Psoas muscle (tissue), 8 donors: ENCODE results near the gene AKT3. TPM values are rescaled to one million over a fixed set of nuclear protein-coding genes. Genes with fewer than 3 reads are reported as not detected.

Experiments
- ATAC-seq, 4 donors: fragments of 200-7000 bp; cut with Tn5 transposase; one replicate each; pipeline ENCODE4 v1.9.1; 2020; ENCODE audit warnings: moderate library complexity in 3 of 4, mild to moderate bottlenecking in 2 of 4
- DNase-seq, 2 donors: peaks; one replicate each; pipeline ENCODE4 v3.0.0-alpha.2; 2020
- H3K27ac ChIP-seq: fragments of 200-600 bp; one replicate; pipeline ENCODE4 v1.8.0; 2022
- H3K27me3 ChIP-seq, 3 donors: fragments of 200-600 bp in 1 of 3; one replicate each; pipeline versions ENCODE4 v1.6.1 to v1.8.0; 2013 to 2022; ENCODE audit warnings: low read length in 2 of 3, mild to moderate bottlenecking in 2 of 3, moderate library complexity in 1 of 3; ENCODE audit not compliant: insufficient read depth in 3 of 3
- H3K36me3 ChIP-seq, 2 donors: fragments of 200-600 bp in 1 of 2; one replicate each; pipeline versions ENCODE4 v1.6.1 to v1.8.0; 2013 to 2022; ENCODE audit warnings: low read depth in 1 of 2, mild to moderate bottlenecking in 1 of 2, moderate library complexity in 1 of 2; ENCODE audit not compliant: insufficient read depth in 1 of 2
- H3K4me1 ChIP-seq: fragments of 200-600 bp; one replicate; pipeline ENCODE4 v1.8.0; 2022
- H3K4me3 ChIP-seq: fragments of 200-600 bp; one replicate; pipeline ENCODE4 v1.8.0; 2022; ENCODE audit warnings: mild to moderate bottlenecking
- H3K9me3 ChIP-seq: fragments of 200-600 bp; one replicate; pipeline ENCODE4 v1.8.0; 2022
- WGBS, 3 donors: extraction: QIAGEN DNeasy Blood & Tissue Kit; methylation state at CpG; one replicate each; pipeline versions ENCODE4 v1.1.6 to v1.1.7; 2013; 5-methylcytosine and 5-hydroxymethylcytosine counted together
- intact Hi-C, 2 donors: fragments of 100-400 bp; cut with DNase I; formaldehyde crosslinking; loops; one replicate each; pipeline versions ENCODE4 v1.11.0 to v1.14.2; 2022
- polyA plus RNA-seq, 3 donors: library from polyadenylated mRNA; stranded (reverse); fragments of 200-250 nt; gene quantifications; one replicate each; pipeline ENCODE4 v1.2.3, GENCODE V29; 2013
- total RNA-seq, 4 donors: library from RNA; stranded (reverse); fragmentation: NEBNext Ultra II Directional in 2 of 4; extraction: Animal tissue kit (Norgen Biotek cat#: 25700) in 2 of 4; gene quantifications; one replicate each; pipeline versions ENCODE4 v1.2.1 to v1.2.4, GENCODE V29; 2021 to 2023
- TF ChIP-seq, protein P1 (sequence below): fragments of 200-600 bp; IDR thresholded peaks from one replicate; pipeline ENCODE4 v1.8.0; 2022; ENCODE audit warnings: antibody characterized with exemption
- donor health status: healthy with polysubstance abuse.
- donor health status: DM: no; HTN: no; CAD: no; lungs with moderate emphysema.
- donor health status: Bipolar disorder and iron deficiency.
- donor health status: healthy.
- donor health status: DM: yes; HTN: yes; CAD: no.
- donor health status: DM: no; HTN: no; CAD: no.
- donor health status: DM: no; HTN: no; CAD: no.
- donor health status: DM: yes; HTN: yes; CAD: no.

Gene AKT3
- total and polyA plus RNA-seq, 7 donors: 3.3 to 25.1 (median 9.8) TPM

DNA sequence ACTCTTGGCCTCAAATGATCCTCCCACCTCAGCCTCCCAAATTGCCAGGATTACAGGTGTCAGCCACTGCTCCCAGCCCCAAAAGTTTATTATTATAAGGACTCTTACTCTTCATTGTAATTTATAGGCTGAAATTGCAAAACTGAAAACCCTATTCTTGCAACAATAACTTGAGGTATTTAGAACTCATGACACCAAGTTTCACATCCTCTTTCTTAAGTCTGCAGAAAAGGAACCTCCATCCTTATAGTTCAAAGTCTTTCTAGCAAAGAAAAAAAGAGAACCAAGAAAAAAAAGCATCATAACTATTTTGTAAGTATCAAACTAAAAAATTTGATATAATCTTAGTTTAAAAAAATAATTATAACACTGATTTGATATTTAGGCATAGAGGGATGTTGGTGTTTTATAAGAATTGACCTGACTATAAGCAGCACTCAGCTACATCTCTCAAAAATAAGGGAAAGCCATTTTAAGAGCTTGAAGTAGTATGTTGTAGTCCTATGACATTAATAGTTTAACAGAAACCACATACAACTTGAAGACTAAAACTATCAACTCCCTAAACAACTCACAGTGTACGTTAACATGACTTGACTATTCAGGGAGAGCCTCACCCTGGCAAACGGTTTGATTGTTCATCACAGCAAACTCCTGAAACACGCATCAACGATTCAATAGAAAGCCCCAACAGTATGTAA is 122.4 kb downstream of the AKT3 start:
- Histone ChIP-seq H3K4me3 (no peak overlapping the region), H3K4me1 (no peaks in the 10 kb centered on the region), H3K27ac (no peak overlapping the region), H3K9me3 (no peaks in the 10 kb centered on the region), H3K27me3 (no peaks in the 10 kb centered on the region), H3K36me3 (no peaks in the 10 kb centered on the region)
- intact Hi-C loops: no loop called here
- ATAC-seq: no peak
- DNase-seq: no peak
- TF ChIP-seq, protein P1, sequence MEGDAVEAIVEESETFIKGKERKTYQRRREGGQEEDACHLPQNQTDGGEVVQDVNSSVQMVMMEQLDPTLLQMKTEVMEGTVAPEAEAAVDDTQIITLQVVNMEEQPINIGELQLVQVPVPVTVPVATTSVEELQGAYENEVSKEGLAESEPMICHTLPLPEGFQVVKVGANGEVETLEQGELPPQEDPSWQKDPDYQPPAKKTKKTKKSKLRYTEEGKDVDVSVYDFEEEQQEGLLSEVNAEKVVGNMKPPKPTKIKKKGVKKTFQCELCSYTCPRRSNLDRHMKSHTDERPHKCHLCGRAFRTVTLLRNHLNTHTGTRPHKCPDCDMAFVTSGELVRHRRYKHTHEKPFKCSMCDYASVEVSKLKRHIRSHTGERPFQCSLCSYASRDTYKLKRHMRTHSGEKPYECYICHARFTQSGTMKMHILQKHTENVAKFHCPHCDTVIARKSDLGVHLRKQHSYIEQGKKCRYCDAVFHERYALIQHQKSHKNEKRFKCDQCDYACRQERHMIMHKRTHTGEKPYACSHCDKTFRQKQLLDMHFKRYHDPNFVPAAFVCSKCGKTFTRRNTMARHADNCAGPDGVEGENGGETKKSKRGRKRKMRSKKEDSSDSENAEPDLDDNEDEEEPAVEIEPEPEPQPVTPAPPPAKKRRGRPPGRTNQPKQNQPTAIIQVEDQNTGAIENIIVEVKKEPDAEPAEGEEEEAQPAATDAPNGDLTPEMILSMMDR: no peak
- WGBS, 3 donors: 88 to 95% (median 91%) methylated on average over 4 of the region's 4 CpGs

DNA sequence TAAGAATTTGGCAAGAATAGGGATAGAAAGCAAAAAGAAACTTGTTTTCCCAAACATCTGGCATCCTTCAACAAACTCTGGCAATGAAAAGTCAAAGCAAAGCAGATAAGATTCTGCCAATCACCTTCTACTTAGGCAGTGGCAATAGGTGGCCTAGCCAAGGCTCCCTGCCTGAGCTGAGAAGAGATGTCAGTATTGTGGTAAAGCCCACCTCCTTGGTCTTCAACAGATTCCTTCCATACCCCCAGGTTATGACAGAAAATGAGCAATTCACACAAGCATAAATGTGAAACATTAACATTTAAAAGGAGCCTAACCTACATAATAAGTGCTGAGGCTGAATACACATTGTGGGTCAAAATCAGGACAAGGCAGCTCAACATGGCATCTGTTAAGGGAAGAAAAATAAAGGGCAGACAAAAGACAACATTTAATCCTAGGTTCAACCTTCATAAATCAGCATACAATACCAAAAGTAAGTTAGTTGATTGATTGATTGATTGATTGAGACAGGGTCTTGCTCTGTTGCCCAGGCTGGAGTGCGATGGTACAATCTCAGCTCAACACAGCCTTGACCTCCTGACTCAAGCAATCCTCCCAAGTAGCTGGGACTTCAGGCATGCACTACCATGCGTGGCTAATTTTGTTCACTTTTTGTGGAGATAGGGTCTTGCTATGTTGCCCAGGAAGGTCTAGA is 123.1 kb downstream of the AKT3 start:
- WGBS, 3 donors: 92 to 95% (median 93%) methylated on average over 2 of the region's 2 CpGs
- Histone ChIP-seq H3K27me3 (no peaks in the 10 kb centered on the region), H3K27ac (no peak overlapping the region), H3K4me3 (no peak overlapping the region), H3K9me3 (no peaks in the 10 kb centered on the region), H3K36me3 (no peaks in the 10 kb centered on the region), H3K4me1 (no peaks in the 10 kb centered on the region)
- TF ChIP-seq, protein P1: no peak
- intact Hi-C loops: no loop called here
- DNase-seq (no peak), ATAC-seq (no peak)

DNA sequence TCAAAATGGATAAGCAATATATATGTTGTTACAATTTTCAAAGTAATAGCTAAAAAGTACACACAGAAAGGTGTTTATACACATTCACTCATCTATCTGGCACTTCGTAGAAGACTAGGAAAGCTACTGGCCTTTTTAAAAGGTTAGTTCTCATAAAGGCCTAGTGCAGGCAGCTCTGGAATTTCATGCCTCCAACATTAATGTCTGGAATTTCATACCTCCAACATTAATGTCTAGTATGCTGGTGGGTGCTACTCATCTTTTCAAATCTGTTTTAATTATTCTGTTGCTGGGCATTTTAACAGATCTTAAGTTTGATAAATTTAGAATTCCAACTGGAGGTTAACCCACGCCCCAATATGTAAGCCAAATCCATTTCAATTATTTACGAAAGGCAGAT is 124.2 kb downstream of the AKT3 start:
- intact Hi-C loops: no loop called here

DNA sequence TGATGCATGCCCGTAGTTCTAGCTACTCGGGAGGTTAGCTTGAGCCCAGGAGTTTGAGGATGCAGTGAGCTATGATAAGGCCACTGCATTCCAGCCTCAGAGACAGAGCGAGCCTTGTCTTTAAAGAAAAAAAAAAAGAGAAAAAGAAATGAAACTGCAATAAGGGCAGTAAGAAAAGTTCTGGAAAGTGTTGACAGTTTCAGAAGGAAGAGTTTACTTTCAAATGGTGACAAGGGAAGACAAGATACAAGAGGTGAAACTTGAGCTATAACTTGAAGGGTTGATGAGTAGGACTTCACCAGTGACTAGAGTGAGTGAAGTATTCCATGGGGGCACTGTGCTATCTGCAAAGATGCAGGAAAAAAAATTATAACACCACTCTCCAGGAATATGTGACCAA is 125.0 kb downstream of the AKT3 start:
- 81 to 89% (median 85%) methylated on average over 3 of the region's 3 CpGs for WGBS, 3 donors
- intact Hi-C loops: no loop called here
- Histone ChIP-seq H3K4me3 (no peak overlapping the region), H3K4me1 (no peaks in the 10 kb centered on the region), H3K27me3 (no peaks in the 10 kb centered on the region), H3K9me3 (no peaks in the 10 kb centered on the region), H3K27ac (no peak overlapping the region), H3K36me3 (no peaks in the 10 kb centered on the region)
- TF ChIP-seq, protein P1: no peak
- ATAC-seq: no peak
- no peak for DNase-seq

More for the DNA sequence above, 124.2 kb downstream of the AKT3 start:
- DNase-seq: no peak
- H3K4me1 ChIP-seq: no peaks in the 10 kb centered on the region
- H3K36me3 ChIP-seq: no peaks in the 10 kb centered on the region
- H3K9me3 ChIP-seq: no peaks in the 10 kb centered on the region
- ATAC-seq: no peak
- no peaks in the 10 kb centered on the region for H3K27me3 ChIP-seq
- H3K27ac ChIP-seq: no peak overlapping the region
- 80 to 88% (median 87%) methylated on average over 3 of the region's 3 CpGs for WGBS, 3 donors
- no peak overlapping the region for H3K4me3 ChIP-seq
- TF ChIP-seq, protein P1: no peak
